Neural cell (in vitro differentiated cells): ENCODE measurements around the gene PHF2. TPM values are rescaled to one million over a fixed set of nuclear protein-coding genes. Genes with fewer than 3 reads are reported as not detected.

Experiments
- H2AFZ ChIP-seq: fragments of 200-600, 300-800 bp; sonication (generic), shearing (Covaris generic); 2 replicates; pipeline ENCODE4 v1.6.0; 2014; ENCODE audit warnings: low read depth, mild to moderate bottlenecking, antibody characterized with exemption, low read length, moderate library complexity
- H3F3A ChIP-seq: fragments of 200-600 bp; shearing (Covaris generic); 2 replicates; pipeline ENCODE4 v1.6.1; 2016; ENCODE audit warnings: mild to moderate bottlenecking, moderate library complexity, mixed read lengths, antibody characterized with exemption, low read length; ENCODE audit not compliant: insufficient read depth, poor library complexity, severe bottlenecking
- H3K27ac ChIP-seq: fragments of 200-600, 300-800 bp; sonication (generic), shearing (Covaris generic); 2 replicates; pipeline ENCODE4 v1.5.1; 2014; ENCODE audit warnings: mild to moderate bottlenecking, low read length, moderate library complexity
- H3K27me3 ChIP-seq: fragments of 300-800, 200-600 bp; sonication (generic), shearing (Covaris generic); 2 replicates; pipeline ENCODE4 v1.6.0; 2014; ENCODE audit warnings: mild to moderate bottlenecking, low read depth, low read length, moderate library complexity; ENCODE audit not compliant: insufficient read depth
- H3K36me3 ChIP-seq: fragments of 300-800, 200-600 bp; sonication (generic), shearing (Covaris generic); 2 replicates; pipeline ENCODE4 v1.5.1; 2014; ENCODE audit warnings: mild to moderate bottlenecking, antibody characterized with exemption, low read length, moderate library complexity; ENCODE audit not compliant: insufficient read depth
- H3K4me2 ChIP-seq: fragments of 300-800, 200-600 bp; sonication (generic), shearing (Covaris generic); 2 replicates; pipeline ENCODE4 v1.6.0; 2014; ENCODE audit warnings: mild to moderate bottlenecking, low read length
- H3K4me3 ChIP-seq: fragments of 300-800, 200-600 bp; sonication (generic), shearing (Covaris generic); 2 replicates; pipeline ENCODE4 v1.5.1; 2014; ENCODE audit warnings: mild to moderate bottlenecking, low read length, moderate library complexity
- H3K79me2 ChIP-seq: fragments of 200-600 bp; shearing (Covaris generic); replicated peaks from 2 replicates; pipeline ENCODE4 v1.6.0; 2014; ENCODE audit warnings: mild to moderate bottlenecking, low read length, moderate library complexity; ENCODE audit not compliant: insufficient read depth
- H3K9ac ChIP-seq: fragments of 300-800, 200-600 bp; sonication (generic), shearing (Covaris generic); 2 replicates; pipeline ENCODE4 v1.6.1; 2016; ENCODE audit warnings: mild to moderate bottlenecking, low read length, mixed read lengths
- H3K9me2 ChIP-seq: fragments of 200-600 bp; shearing (Covaris generic); 2 replicates; pipeline ENCODE4 v1.6.1; 2016; ENCODE audit warnings: mild to moderate bottlenecking, low read length, mixed read lengths; ENCODE audit not compliant: insufficient read depth
- H3K9me3 ChIP-seq: fragments of 200-600, 300-800 bp; sonication (generic), shearing (Covaris generic); 2 replicates; pipeline ENCODE4 v1.6.1; 2016; ENCODE audit warnings: mild to moderate bottlenecking, mixed run types, low read length, moderate library complexity, mixed read lengths
- H4K20me1 ChIP-seq: fragments of 200-600 bp; shearing (Covaris generic); 2 replicates; pipeline ENCODE4 v1.6.1; 2016; ENCODE audit warnings: mild to moderate bottlenecking, mixed run types; ENCODE audit not compliant: insufficient read depth
- CTCF ChIP-seq: fragments of 450-650 bp; IDR thresholded peaks from 2 replicates; pipeline ENCODE4 v1.5.1; 2014; ENCODE audit warnings: antibody characterized with exemption, mild to moderate bottlenecking, moderate library complexity; ENCODE audit not compliant: poor library complexity, severe bottlenecking
- EP300 ChIP-seq: fragments of 450-650 bp; conservative IDR thresholded peaks from 2 replicates; pipeline ENCODE4 v1.6.1; 2014; ENCODE audit warnings: antibody characterized with exemption, mild to moderate bottlenecking, moderate library complexity; ENCODE audit not compliant: poor library complexity, severe bottlenecking
- EZH2 ChIP-seq: fragments of 200-600, 300-800 bp; shearing (Covaris generic), sonication (generic); IDR thresholded peaks from 2 replicates; pipeline ENCODE4 v1.6.1; 2014; ENCODE audit warnings: antibody characterized with exemption, low read length, borderline replicate concordance, mild to moderate bottlenecking; ENCODE audit not compliant: insufficient read depth, poor library complexity, severe bottlenecking
- MXI1 ChIP-seq: fragments of 450-650 bp; conservative IDR thresholded peaks from 2 replicates; pipeline ENCODE4 v1.6.1; 2014; ENCODE audit warnings: antibody characterized with exemption, mild to moderate bottlenecking; ENCODE audit not compliant: poor library complexity, severe bottlenecking
- POLR2AphosphoS5 ChIP-seq: IDR thresholded peaks from 2 replicates; pipeline ENCODE4 v1.6.1; 2012
- RAD21 ChIP-seq: fragments of 450-650 bp; conservative IDR thresholded peaks from 2 replicates; pipeline ENCODE4 v1.6.1; 2014; ENCODE audit warnings: antibody characterized with exemption, mild to moderate bottlenecking, moderate library complexity
- REST ChIP-seq: IDR thresholded peaks from 2 replicates; pipeline ENCODE4 v1.6.1; 2012; ENCODE audit warnings: borderline replicate concordance
- SMC3 ChIP-seq: fragments of 450-650 bp; conservative IDR thresholded peaks from 2 replicates; pipeline ENCODE4 v1.6.1; 2014; ENCODE audit warnings: antibody characterized with exemption, mild to moderate bottlenecking, moderate library complexity; ENCODE audit not compliant: poor library complexity
- TAF1 ChIP-seq: IDR thresholded peaks from 2 replicates; pipeline ENCODE4 v1.6.1; 2012; ENCODE audit warnings: low read depth
- polyA plus RNA-seq: library from polyadenylated mRNA; depleted of rRNA; stranded (reverse); fragments of >200 nt; gene quantifications from 2 replicates; pipeline ENCODE4 v1.2.3, GENCODE V29; 2014

PHF2 gene
- polyA plus RNA-seq, 1 donor from 2014 or later: 42.4 TPM

- H4K20me1 ChIP-seq: no peaks in the 10 kb centered on the region
- H3K9ac ChIP-seq: no peak overlapping the region
- no peaks in the 10 kb centered on the region for H3K9me2 ChIP-seq
- TF ChIP-seq REST: no peak
- peaks cover 3% of the 10 kb centered on the region for H3K9me3 ChIP-seq
- H3K4me2 ChIP-seq: no peak overlapping the region
- H3K36me3 ChIP-seq: no peaks in the 10 kb centered on the region
- H3F3A ChIP-seq: no peaks in the 10 kb centered on the region
- no peak overlapping the region for H3K4me3 ChIP-seq
- no peaks in the 10 kb centered on the region for H3K79me2 ChIP-seq
- no peaks in the 10 kb centered on the region for H3K27me3 ChIP-seq
- H2AFZ ChIP-seq: no peak overlapping the region
- no peak overlapping the region for H3K27ac ChIP-seq
Measured at GRCh38 chr9:93702261-93702660, 125.9 kb downstream of the PHF2 start.

- Histone ChIP-seq H3K4me3 (no peak overlapping the region), H3K36me3 (no peaks in the 10 kb centered on the region), H3K4me2 (no peak overlapping the region), H3K27ac (no peak overlapping the region), H3K9me2 (no peaks in the 10 kb centered on the region), H2AFZ (no peak overlapping the region), H4K20me1 (no peaks in the 10 kb centered on the region), H3K79me2 (no peaks in the 10 kb centered on the region), H3K9ac (no peak overlapping the region), H3K9me3 (no peaks in the 10 kb centered on the region), H3F3A (no peaks in the 10 kb centered on the region), H3K27me3 (no peaks in the 10 kb centered on the region)
- TF ChIP-seq SMC3: no peak
- TF ChIP-seq REST: no peak
- no peak for TF ChIP-seq RAD21
- no peak for TF ChIP-seq EZH2
- no peak for TF ChIP-seq POLR2AphosphoS5
- no peak for TF ChIP-seq TAF1
- no peak for TF ChIP-seq CTCF
- no peak for TF ChIP-seq EP300
- no peak for TF ChIP-seq MXI1
Measured at GRCh38 chr9:93708289-93708986, 132.1 kb downstream of the PHF2 start.
